Loucy (cell line): ENCODE measurements around the gene TNFRSF14.

Experiments used
- H2AFZ ChIP-seq: fragments of 200-600 bp; sonication (generic); 2 replicates; pipeline ENCODE4 v1.6.0; 2016; ENCODE audit warnings: antibody characterized with exemption, mild to moderate bottlenecking, low read length, moderate library complexity
- H3F3A ChIP-seq: fragments of 200-600 bp; 2 replicates; pipeline ENCODE4 v1.6.0; 2016; ENCODE audit warnings: antibody characterized with exemption, low read depth, mild to moderate bottlenecking
- H3K27me3 ChIP-seq: fragments of 200-600 bp; sonication (generic); 2 replicates; pipeline ENCODE4 v1.6.1; 2014; ENCODE audit warnings: low read length, mild to moderate bottlenecking; ENCODE audit not compliant: insufficient read depth, poor library complexity, severe bottlenecking
- H3K36me3 ChIP-seq: fragments of 200-600 bp; sonication (generic); 2 replicates; pipeline ENCODE4 v1.6.1; 2016; ENCODE audit warnings: low read length; ENCODE audit not compliant: insufficient read depth
- H3K4me1 ChIP-seq: fragments of 200-600 bp; sonication (generic); 2 replicates; pipeline ENCODE4 v1.5.1; 2014; ENCODE audit warnings: low read length, mild to moderate bottlenecking; ENCODE audit not compliant: insufficient read depth, poor library complexity, severe bottlenecking
- H3K4me2 ChIP-seq: fragments of 200-600 bp; sonication (generic); 2 replicates; pipeline ENCODE4 v1.6.0; 2014; ENCODE audit warnings: antibody characterized with exemption, low read length, low read depth, mild to moderate bottlenecking; ENCODE audit not compliant: poor library complexity, severe bottlenecking
- H3K4me3 ChIP-seq: fragments of 200-600 bp; sonication (generic); 2 replicates; pipeline ENCODE4 v1.5.1; 2014; ENCODE audit warnings: low read length, mild to moderate bottlenecking, mixed read lengths; ENCODE audit not compliant: poor library complexity, severe bottlenecking
- H3K79me2 ChIP-seq: fragments of 200-600 bp; sonication (generic); 2 replicates; pipeline ENCODE4 v1.6.1; 2014; ENCODE audit warnings: low read length; ENCODE audit not compliant: insufficient read depth
- H3K9ac ChIP-seq: fragments of 200-600 bp; sonication (generic); 2 replicates; pipeline ENCODE4 v1.6.0; 2014; ENCODE audit warnings: mild to moderate bottlenecking, low read depth, low read length, moderate library complexity; ENCODE audit not compliant: poor library complexity, severe bottlenecking
- H3K9me2 ChIP-seq: fragments of 200-600 bp; sonication (generic); replicated peaks from 2 replicates; pipeline ENCODE4 v1.6.1; 2016; ENCODE audit warnings: low read depth, low read length, mixed read lengths
- H3K9me3 ChIP-seq: fragments of 200-600 bp; sonication (generic); 2 replicates; pipeline ENCODE4 v1.6.1; 2014; ENCODE audit warnings: mild to moderate bottlenecking, antibody characterized with exemption, low read length, low read depth; ENCODE audit not compliant: insufficient read depth
- H4K20me1 ChIP-seq: fragments of 200-600 bp; sonication (generic); 2 replicates; pipeline ENCODE4 v1.6.0; 2014; ENCODE audit warnings: antibody characterized with exemption, low read length, mild to moderate bottlenecking; ENCODE audit not compliant: insufficient read depth, poor library complexity, severe bottlenecking
- EZH2phosphoT487 ChIP-seq: fragments of 200-600 bp; IDR thresholded peaks from 2 replicates; pipeline ENCODE4 v1.6.1; 2018; ENCODE audit warnings: antibody characterized with exemption, mild to moderate bottlenecking, moderate library complexity, borderline replicate concordance
- TF ChIP-seq, protein P1 (sequence below): fragments of 200-600 bp; sonication (generic); conservative IDR thresholded peaks from 2 replicates; pipeline ENCODE4 v1.5.1; 2014; ENCODE audit warnings: mild to moderate bottlenecking, antibody characterized with exemption, low read length

TNFRSF14 gene

DNA sequence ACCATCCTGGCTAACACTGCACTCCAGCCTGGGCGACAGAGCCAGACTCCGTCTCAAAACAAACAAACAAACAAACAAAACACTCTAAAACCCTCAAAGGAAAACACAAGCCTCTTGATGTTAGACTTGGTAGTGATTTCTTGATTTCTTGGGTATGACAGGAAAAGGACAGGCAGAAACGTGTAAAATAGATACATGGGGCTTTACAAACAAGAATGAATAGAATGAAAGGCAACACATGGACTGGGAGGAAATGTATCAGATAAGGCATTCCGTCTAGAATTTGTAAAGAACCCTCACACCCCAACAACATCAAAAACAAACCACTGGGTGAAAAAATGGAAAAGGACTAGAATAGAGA, 22.6 kb downstream of the TNFRSF14 start:
- Histone ChIP-seq H3K27me3 (no peaks in the 10 kb centered on the region), H3K9ac (no peak overlapping the region), H2AFZ (no peak overlapping the region), H3F3A (no peaks in the 10 kb centered on the region), H3K9me2 (no peaks in the 10 kb centered on the region), H3K4me1 (peaks cover 2% of the 10 kb centered on the region), H3K4me3 (no peak overlapping the region), H3K4me2 (no peak overlapping the region), H3K9me3 (no peaks in the 10 kb centered on the region), H4K20me1 (no peaks in the 10 kb centered on the region), H3K79me2 (no peaks in the 10 kb centered on the region), H3K36me3 (no peaks in the 10 kb centered on the region)
- TF ChIP-seq EZH2phosphoT487, result no peak
- TF ChIP-seq, protein P1, sequence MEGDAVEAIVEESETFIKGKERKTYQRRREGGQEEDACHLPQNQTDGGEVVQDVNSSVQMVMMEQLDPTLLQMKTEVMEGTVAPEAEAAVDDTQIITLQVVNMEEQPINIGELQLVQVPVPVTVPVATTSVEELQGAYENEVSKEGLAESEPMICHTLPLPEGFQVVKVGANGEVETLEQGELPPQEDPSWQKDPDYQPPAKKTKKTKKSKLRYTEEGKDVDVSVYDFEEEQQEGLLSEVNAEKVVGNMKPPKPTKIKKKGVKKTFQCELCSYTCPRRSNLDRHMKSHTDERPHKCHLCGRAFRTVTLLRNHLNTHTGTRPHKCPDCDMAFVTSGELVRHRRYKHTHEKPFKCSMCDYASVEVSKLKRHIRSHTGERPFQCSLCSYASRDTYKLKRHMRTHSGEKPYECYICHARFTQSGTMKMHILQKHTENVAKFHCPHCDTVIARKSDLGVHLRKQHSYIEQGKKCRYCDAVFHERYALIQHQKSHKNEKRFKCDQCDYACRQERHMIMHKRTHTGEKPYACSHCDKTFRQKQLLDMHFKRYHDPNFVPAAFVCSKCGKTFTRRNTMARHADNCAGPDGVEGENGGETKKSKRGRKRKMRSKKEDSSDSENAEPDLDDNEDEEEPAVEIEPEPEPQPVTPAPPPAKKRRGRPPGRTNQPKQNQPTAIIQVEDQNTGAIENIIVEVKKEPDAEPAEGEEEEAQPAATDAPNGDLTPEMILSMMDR, result no peak

DNA sequence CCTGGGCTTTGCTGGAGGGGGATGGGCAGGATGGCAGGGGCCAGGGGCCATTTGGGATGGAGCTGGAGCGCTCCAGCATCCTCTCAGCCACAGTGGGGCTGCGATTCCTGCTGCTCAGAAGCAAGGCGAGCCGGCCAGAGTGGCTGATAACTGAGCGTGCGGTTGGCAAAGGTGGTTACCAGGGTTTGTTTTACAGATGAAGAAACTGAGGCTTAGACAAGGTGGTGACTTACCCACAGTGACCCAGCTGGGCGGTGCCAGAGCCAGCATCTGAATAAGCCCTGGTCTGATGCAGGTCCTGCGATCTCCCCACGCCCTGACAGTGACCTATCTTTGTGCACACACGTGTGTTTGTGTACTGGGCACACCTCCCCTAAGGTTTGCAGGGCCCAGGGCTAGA, 24.5 kb downstream of the TNFRSF14 start:
- Histone ChIP-seq H3K9me2 (no peaks in the 10 kb centered on the region), H3K4me3 (no peak overlapping the region), H3K9ac (no peak overlapping the region), H3F3A (no peaks in the 10 kb centered on the region), H3K9me3 (no peaks in the 10 kb centered on the region), H2AFZ (no peak overlapping the region), H3K4me1 (peaks cover 21% of the 10 kb centered on the region), H3K27me3 (no peaks in the 10 kb centered on the region), H3K36me3 (no peaks in the 10 kb centered on the region), H3K79me2 (0 out of 2 replicates have a peak, but pooled peaks cover 4% of the 10 kb centered on the region), H3K4me2 (no peak overlapping the region), H4K20me1 (no peaks in the 10 kb centered on the region)
- TF ChIP-seq EZH2phosphoT487, result no peak
- TF ChIP-seq, protein P1, result no peak

- no peak for TF ChIP-seq EZH2phosphoT487
- TF ChIP-seq, protein P1, result no peak
- H3K27me3 ChIP-seq, result no peaks in the 10 kb centered on the region
- H3K36me3 ChIP-seq, result no peaks in the 10 kb centered on the region
- H3K4me3 ChIP-seq, result no peak overlapping the region
- peaks cover 5% of the 10 kb centered on the region; the same call in 1 of the 2 replicates for H3K79me2 ChIP-seq
- H3K4me2 ChIP-seq, result no peak overlapping the region
- no peaks in the 10 kb centered on the region for H3F3A ChIP-seq
- no peaks in the 10 kb centered on the region for H3K9me2 ChIP-seq
- H2AFZ ChIP-seq, result no peak overlapping the region
- no peak overlapping the region for H3K9ac ChIP-seq
- no peaks in the 10 kb centered on the region for H3K9me3 ChIP-seq
- H4K20me1 ChIP-seq, result peaks cover 1% of the 10 kb centered on the region
- H3K4me1 ChIP-seq, result peaks cover 25% of the 10 kb centered on the region
Observed at GRCh38 chr1:2582391-2582790, 26.2 kb downstream of the TNFRSF14 start.
